H1 (cell line): ENCODE measurements around the gene RASSF10. TPM values are rescaled to one million over a fixed set of nuclear protein-coding genes. Genes with fewer than 3 reads are reported as not detected.

Experiments
- CTCF ChIA-PET: fragments of 300-600 bp; sonication (Branson Sonifier 250); formaldehyde crosslinking; loops from one replicate; lab custom pipeline; 2021; ENCODE audit not compliant: partially characterized antibody; lab: Charles Lee
- POLR2A ChIA-PET: fragments of 300-600 bp; sonication (Branson Sonifier 250); formaldehyde crosslinking; loops from one replicate; lab custom pipeline; 2021; ENCODE audit warnings: inconsistent platforms; ENCODE audit not compliant: partially characterized antibody; lab: Charles Lee
- DNase-seq, 2 experiments: peaks; one replicate each; pipeline versions ENCODE4 v3.0.0 to v3.0.0-alpha.2; 2010 to 2022; ENCODE audit warnings: low spot score in 2 of 2, low read depth in 1 of 2, mixed read lengths in 1 of 2
- FAIRE-seq: peaks from 2 replicates; lab custom pipeline; 2011; peaks lifted over from hg19 to GRCh38; lab: Jason Lieb, UNC
- H2AFZ ChIP-seq: 2 replicates; pipeline ENCODE4 v1.8.1; 2012; ENCODE audit warnings: low read length, inconsistent platforms
- H2AK5ac ChIP-seq: 2 replicates; pipeline ENCODE4 v1.6.1; 2013; ENCODE audit warnings: low read depth, low read length
- H2BK120ac ChIP-seq: replicated peaks from 2 replicates; pipeline ENCODE3; 2013; ENCODE audit warnings: low read depth, low read length, inconsistent platforms
- H2BK12ac ChIP-seq: 2 replicates; pipeline ENCODE4 v1.6.1; 2013; ENCODE audit warnings: low read depth, low read length
- H2BK15ac ChIP-seq: 2 replicates; pipeline ENCODE4 v1.6.1; 2013; ENCODE audit warnings: low read length
- H2BK20ac ChIP-seq: 2 replicates; pipeline ENCODE4 v1.6.1; 2013; ENCODE audit warnings: low read length
- H2BK5ac ChIP-seq: 2 replicates; pipeline ENCODE4 v1.6.1; 2013; ENCODE audit warnings: low read depth, low read length
- H3K14ac ChIP-seq: 2 replicates; pipeline ENCODE4 v1.6.1; 2013; ENCODE audit warnings: inconsistent platforms; ENCODE audit not compliant: insufficient read length
- H3K18ac ChIP-seq: 2 replicates; pipeline ENCODE4 v1.6.1; 2013; ENCODE audit warnings: low read length; ENCODE audit errors: extremely low read depth
- H3K23ac ChIP-seq: 2 replicates; pipeline ENCODE4 v1.6.1; 2013; ENCODE audit warnings: inconsistent platforms; ENCODE audit not compliant: insufficient read length
- H3K23me2 ChIP-seq: 2 replicates; pipeline ENCODE4 v1.6.1; 2013; ENCODE audit warnings: low read depth, low read length
- H3K27ac ChIP-seq: 2 replicates; pipeline ENCODE4 v1.6.1; 2011; ENCODE audit warnings: low read depth, low read length, inconsistent platforms
- H3K27me3 ChIP-seq, 4 experiments: replicated peaks in 1 of 4; 1 replicate in 1 of 4; 2 replicates in 3 of 4; pipeline versions ENCODE4 v1.6.1 to v1.8.1; 2011 to 2013; ENCODE audit warnings: low read length in 3 of 4, mild to moderate bottlenecking in 3 of 4, inconsistent platforms in 2 of 4, mixed read lengths in 2 of 4, moderate library complexity in 1 of 4; ENCODE audit not compliant: control insufficient read depth in 3 of 4, insufficient read depth in 3 of 4; ENCODE audit errors: extremely low read depth in 1 of 4
- H3K36me3 ChIP-seq, 4 experiments: 2 replicates each; pipeline versions ENCODE4 v1.6.1 to v1.8.1; 2011 to 2013; ENCODE audit warnings: mild to moderate bottlenecking in 4 of 4, low read length in 3 of 4, moderate library complexity in 2 of 4, control low read depth in 1 of 4, inconsistent platforms in 1 of 4; ENCODE audit not compliant: insufficient read depth in 4 of 4, control insufficient read depth in 2 of 4
- H3K4ac ChIP-seq: replicated peaks from 2 replicates; pipeline ENCODE3; 2013; ENCODE audit warnings: low read length, low read depth, mixed read lengths, inconsistent platforms; ENCODE audit not compliant: insufficient read length
- H3K4me1 ChIP-seq, 4 experiments: replicated peaks in 1 of 4; 1 replicate in 1 of 4; 2 replicates in 3 of 4; pipeline versions ENCODE4 v1.6.1 to v1.8.1; 2011 to 2013; ENCODE audit warnings: low read length in 3 of 4, inconsistent platforms in 2 of 4, mixed read lengths in 1 of 4; ENCODE audit not compliant: insufficient read depth in 4 of 4, control insufficient read depth in 3 of 4
- H3K4me2 ChIP-seq, 2 experiments: 2 replicates each; pipeline versions ENCODE4 v1.6.1 to v1.8.1; 2011 to 2013; ENCODE audit warnings: low read depth in 2 of 2, low read length in 2 of 2, control low read depth in 1 of 2, inconsistent platforms in 1 of 2, mild to moderate bottlenecking in 1 of 2; ENCODE audit not compliant: insufficient read depth in 1 of 2
- H3K4me3 ChIP-seq, 4 experiments: fragments of 200-600, 300-600 bp in 1 of 4; sonication (generic), shearing (Covaris generic), sonication (Bioruptor Twin) in 1 of 4; 2 replicates each; pipeline versions ENCODE4 v1.5.1 to v1.8.1; 2011 to 2016; ENCODE audit warnings: low read length in 4 of 4, low read depth in 3 of 4, control low read depth in 2 of 4, inconsistent platforms in 2 of 4, mild to moderate bottlenecking in 2 of 4, mixed read lengths in 1 of 4, moderate library complexity in 1 of 4; ENCODE audit not compliant: insufficient read depth in 2 of 4; ENCODE audit errors: extremely low read depth in 1 of 4
- H3K56ac ChIP-seq: replicated peaks from 2 replicates; pipeline ENCODE3; 2013; ENCODE audit warnings: low read depth, mild to moderate bottlenecking, mixed read lengths, low read length, inconsistent platforms; ENCODE audit not compliant: insufficient read length
- H3K79me1 ChIP-seq: 2 replicates; pipeline ENCODE4 v1.6.1; 2013; ENCODE audit warnings: low read depth, low read length, control low read depth
- H3K79me2 ChIP-seq, 2 experiments: 2 replicates each; pipeline versions ENCODE4 v1.6.1 to v1.8.1; 2012 to 2013; ENCODE audit warnings: low read length in 2 of 2, mild to moderate bottlenecking in 2 of 2, inconsistent platforms in 1 of 2; ENCODE audit not compliant: insufficient read depth in 2 of 2, control insufficient read depth in 1 of 2
- H3K9ac ChIP-seq, 4 experiments: replicated peaks in 1 of 4; 1 replicate in 1 of 4; 2 replicates in 3 of 4; pipeline versions ENCODE4 v1.6.1 to v1.8.1; 2011 to 2013; ENCODE audit warnings: low read depth in 3 of 4, low read length in 3 of 4, control low read depth in 2 of 4, mild to moderate bottlenecking in 2 of 4, moderate library complexity in 2 of 4, inconsistent platforms in 1 of 4; ENCODE audit errors: extremely low read depth in 1 of 4
- H3K9me3 ChIP-seq, 2 experiments: 2 replicates each; pipeline versions ENCODE4 v1.6.1 to v1.8.1; 2012 to 2013; ENCODE audit warnings: mild to moderate bottlenecking in 2 of 2, moderate library complexity in 2 of 2, control low read depth in 1 of 2, inconsistent platforms in 1 of 2, low read depth in 1 of 2, low read length in 1 of 2, mixed read lengths in 1 of 2; ENCODE audit not compliant: insufficient read depth in 2 of 2
- H4K20me1 ChIP-seq, 2 experiments: replicated peaks in 1 of 2; 2 replicates each; pipeline versions ENCODE3 to v1.8.1; 2011 to 2013; ENCODE audit warnings: inconsistent platforms in 2 of 2, low read length in 2 of 2, mild to moderate bottlenecking in 1 of 2; ENCODE audit not compliant: insufficient read depth in 2 of 2, control insufficient read depth in 1 of 2
- H4K5ac ChIP-seq: 2 replicates; pipeline ENCODE4 v1.6.1; 2013; ENCODE audit warnings: low read length, low read depth, mixed read lengths, inconsistent platforms; ENCODE audit not compliant: insufficient read length
- H4K8ac ChIP-seq: 2 replicates; pipeline ENCODE4 v1.8.0; 2013; ENCODE audit warnings: mild to moderate bottlenecking, moderate library complexity, low read length, inconsistent platforms; ENCODE audit not compliant: insufficient read depth; ENCODE audit errors: extremely low read depth
- H4K91ac ChIP-seq: replicated peaks from 2 replicates; pipeline ENCODE3; 2013; ENCODE audit warnings: low read length, mixed read lengths, inconsistent platforms; ENCODE audit not compliant: insufficient read length
- BACH1 ChIP-seq: IDR thresholded peaks from 2 replicates; pipeline ENCODE4 v1.6.1; 2012; ENCODE audit warnings: low read length, improper control_type of control experiment
- CBX8 ChIP-seq: fragments of 300-800, 300-1000 bp; sonication (generic); IDR thresholded peaks from 2 replicates; pipeline ENCODE4 v1.7.1; 2016; ENCODE audit warnings: low read depth, low read length, borderline replicate concordance
- EP300 ChIP-seq, 2 experiments: IDR thresholded peaks; 1 replicate in 1 of 2; 2 replicates in 1 of 2; pipeline ENCODE4 v1.6.1; 2011 to 2012; ENCODE audit warnings: low read depth in 2 of 2, low read length in 2 of 2, mild to moderate bottlenecking in 2 of 2, borderline replicate concordance in 1 of 2, inconsistent platforms in 1 of 2, moderate library complexity in 1 of 2
- HDAC2 ChIP-seq, 2 experiments: fragments of 300-600 bp in 1 of 2; sonication (generic) in 1 of 2; IDR thresholded peaks; 2 replicates each; pipeline ENCODE4 v1.6.1; 2011 to 2012; ENCODE audit warnings: low read depth in 2 of 2, low read length in 2 of 2, mild to moderate bottlenecking in 2 of 2, moderate library complexity in 2 of 2, borderline replicate concordance in 1 of 2, inconsistent platforms in 1 of 2
- KDM4A ChIP-seq: IDR thresholded peaks from one replicate; pipeline ENCODE4 v1.7.1; 2012; ENCODE audit warnings: low read depth, mild to moderate bottlenecking, moderate library complexity, low read length, inconsistent platforms; ENCODE audit not compliant: severe bottlenecking
- KDM5A ChIP-seq: fragments of 200-600 bp; IDR thresholded peaks from 2 replicates; pipeline ENCODE4 v1.7.1; 2012; ENCODE audit warnings: mild to moderate bottlenecking, low read length, inconsistent platforms, mixed read lengths
- MAFK ChIP-seq: IDR thresholded peaks from 2 replicates; pipeline ENCODE4 v1.6.1; 2012; ENCODE audit warnings: low read depth, mild to moderate bottlenecking, improper control_type of control experiment, low read length
- SIRT6 ChIP-seq: IDR thresholded peaks from one replicate; pipeline ENCODE4 v1.7.1; 2012; ENCODE audit warnings: low read length, inconsistent platforms
- SP1 ChIP-seq: IDR thresholded peaks from 2 replicates; pipeline ENCODE4 v1.6.1; 2011; ENCODE audit warnings: low read depth, low read length
- SRF ChIP-seq: IDR thresholded peaks from 2 replicates; pipeline ENCODE4 v1.6.1; 2011; ENCODE audit warnings: mild to moderate bottlenecking, low read depth, low read length, moderate library complexity
- TAF7 ChIP-seq: optimal IDR thresholded peaks from 2 replicates; pipeline ENCODE3; 2011; ENCODE audit warnings: low read depth, mild to moderate bottlenecking, inconsistent platforms, low read length, moderate library complexity, borderline replicate concordance
- WGBS, 2 experiments: shearing (Covaris generic) in 1 of 2; methylation state at CpG; one replicate each; pipeline versions ENCODE4 v1.1.6 to v1.1.7; 2013 to 2015; ENCODE audit warnings: low lambda C conversion rate in 2 of 2, mixed read lengths in 2 of 2, inconsistent platforms in 1 of 2, low coverage in 1 of 2, missing lambda C conversion rate in 1 of 2; ENCODE audit not compliant: insufficient replicate concordance in 2 of 2, insufficient coverage in 1 of 2, insufficient read length in 1 of 2; ENCODE audit errors: extremely low coverage in 1 of 2, missing lambda C conversion rate in 1 of 2; 5-methylcytosine and 5-hydroxymethylcytosine counted together
- polyA plus RNA-seq, 7 experiments: library from polyadenylated mRNA; depleted of rRNA in 3 of 7; stranded (reverse) in 5 of 7; unstranded in 2 of 7; fragments of >200 nt in 5 of 7; fragments of 200-250 nt in 2 of 7; gene quantifications; 1 replicate in 5 of 7; 2 replicates in 1 of 7; 4 replicates in 1 of 7; pipeline versions ENCODE4 v1.2.1 to v1.2.3, GENCODE V29; 2011 to 2013; ENCODE audit warnings: missing spikeins in 2 of 7, mixed read lengths in 2 of 7
- total RNA-seq: library from RNA; stranded (reverse); fragmentation: NEBNext Ultra II Directional; extraction: Animal tissue kit (Norgen Biotek cat#: 25700); gene quantifications from 2 replicates; pipeline ENCODE4 v1.2.1, GENCODE V29; 2021
- TF ChIP-seq, protein P1 (sequence below): IDR thresholded peaks from 2 replicates; pipeline ENCODE4 v1.6.1; 2012; ENCODE audit warnings: low read length, inconsistent platforms

RASSF10 gene
- total and polyA plus RNA-seq, 2 of the 8 experiments (the other 6 are each of a cell fraction or from before 2014, with no cell fraction given), result 0.51 to 1.8 TPM

DNA sequence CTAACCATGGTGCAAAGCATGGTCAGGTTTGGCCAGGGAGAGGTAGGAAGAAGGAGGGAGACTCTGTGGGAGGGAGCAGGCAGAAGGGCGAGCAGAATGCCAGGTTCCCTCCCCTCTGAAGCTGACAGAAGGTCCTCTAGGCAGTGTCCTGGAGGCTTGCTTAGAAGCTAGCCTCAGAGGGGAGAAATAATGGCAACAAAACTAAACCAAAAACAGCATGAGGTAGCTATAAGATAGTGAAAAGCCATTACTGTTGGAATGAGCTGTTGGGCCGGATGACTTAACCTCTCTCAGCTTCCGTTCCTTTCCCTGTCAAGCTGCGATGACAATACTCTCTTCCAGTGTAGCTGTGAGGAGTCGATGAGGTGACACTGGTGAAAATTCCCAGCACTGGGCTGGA is 36.6 kb downstream of the RASSF10 start:
- no peak overlapping the region for H2AFZ ChIP-seq
- TF ChIP-seq HDAC2 (IDR thresholded peaks at IDR 0.05; ENCODE audit: borderline replicate concordance in 1 of 2, low read depth in 2 of 2, low read length in 2 of 2) (no peak), TAF7 (no peak), KDM4A (no peak), SIRT6 (no peak), KDM5A (no peak), BACH1 (no peak), SP1 (no peak), SRF (no peak), MAFK (no peak), CBX8 (no peak), EP300 (IDR thresholded peaks at IDR 0.05; ENCODE audit: borderline replicate concordance in 1 of 2, low read depth in 2 of 2, low read length in 2 of 2) (no peak)
- TF ChIP-seq, protein P1, sequence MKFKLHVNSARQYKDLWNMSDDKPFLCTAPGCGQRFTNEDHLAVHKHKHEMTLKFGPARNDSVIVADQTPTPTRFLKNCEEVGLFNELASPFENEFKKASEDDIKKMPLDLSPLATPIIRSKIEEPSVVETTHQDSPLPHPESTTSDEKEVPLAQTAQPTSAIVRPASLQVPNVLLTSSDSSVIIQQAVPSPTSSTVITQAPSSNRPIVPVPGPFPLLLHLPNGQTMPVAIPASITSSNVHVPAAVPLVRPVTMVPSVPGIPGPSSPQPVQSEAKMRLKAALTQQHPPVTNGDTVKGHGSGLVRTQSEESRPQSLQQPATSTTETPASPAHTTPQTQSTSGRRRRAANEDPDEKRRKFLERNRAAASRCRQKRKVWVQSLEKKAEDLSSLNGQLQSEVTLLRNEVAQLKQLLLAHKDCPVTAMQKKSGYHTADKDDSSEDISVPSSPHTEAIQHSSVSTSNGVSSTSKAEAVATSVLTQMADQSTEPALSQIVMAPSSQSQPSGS, result no peak

More for the DNA sequence above, 36.6 kb downstream of the RASSF10 start:
- ChIA-PET POLR2A (interaction anchor here (0.8 kb wide), 1 partner anchor 9 kb away, joined by 3 read pairs; no protein-coding TSS in a partner anchor), CTCF (interaction anchor here (1.5 kb wide), 1 partner anchor 81 kb away, joined by 4 read pairs; no protein-coding TSS in a partner anchor)
- no peaks in the 10 kb centered on the region for H3K27me3 ChIP-seq
- H2BK15ac ChIP-seq, result no peak overlapping the region
- no peak overlapping the region for H4K8ac ChIP-seq
- no peaks in the 10 kb centered on the region for H3K79me2 ChIP-seq
- no peak overlapping the region for H3K4me2 ChIP-seq
- H3K9me3 ChIP-seq, result 0 out of 4 replicates have a peak, but pooled peaks cover 0 to 2% of the 10 kb centered on the region in 2 experiments
- H3K4ac ChIP-seq, result no peak overlapping the region
- no peaks in the 10 kb centered on the region for H3K4me1 ChIP-seq
- no peak overlapping the region for H2BK120ac ChIP-seq
- no peak overlapping the region for H3K23ac ChIP-seq
- H2BK20ac ChIP-seq, result no peak overlapping the region
- no peak overlapping the region for H2BK5ac ChIP-seq
- no peak overlapping the region for H3K18ac ChIP-seq
- H4K5ac ChIP-seq, result no peak overlapping the region
- no peak overlapping the region for H3K9ac ChIP-seq
- no peak overlapping the region for H4K91ac ChIP-seq
- H3K79me1 ChIP-seq, result no peaks in the 10 kb centered on the region
- no peak overlapping the region for H3K14ac ChIP-seq
- no peaks in the 10 kb centered on the region for H4K20me1 ChIP-seq
- DNase-seq, result no peak
- no peak overlapping the region for H3K4me3 ChIP-seq
- no peak overlapping the region for H2BK12ac ChIP-seq
- no peak overlapping the region for H2AK5ac ChIP-seq
- no peaks in the 10 kb centered on the region for H3K36me3 ChIP-seq
- 88% methylated on average over 5 of the region's 5 CpGs; no CpG with 5 or more reads in 1 of the 2 experiments for WGBS, 2 experiments
- no peaks in the 10 kb centered on the region for H3K23me2 ChIP-seq
- FAIRE-seq, result no peak
- no peak overlapping the region for H3K56ac ChIP-seq
- H3K27ac ChIP-seq, result no peak overlapping the region
